ENCODE results near the gene ASIC2. TPM values are rescaled to one million over a fixed set of nuclear protein-coding genes. Genes with fewer than 3 reads are reported as not detected.

Gene ASIC2
- total and polyA plus RNA-seq, 2 donors (not counting 1 experiment from before 2014, with no cell fraction given) = not detected

- H3K27me3 Mint-ChIP-seq = peaks cover 47% of the 10 kb centered on the region
- H3K27ac Mint-ChIP-seq = no peak overlapping the region
Observed at GRCh38 chr17:33080091-33080490, 213.0 kb downstream of the ASIC2 start.

DNA sequence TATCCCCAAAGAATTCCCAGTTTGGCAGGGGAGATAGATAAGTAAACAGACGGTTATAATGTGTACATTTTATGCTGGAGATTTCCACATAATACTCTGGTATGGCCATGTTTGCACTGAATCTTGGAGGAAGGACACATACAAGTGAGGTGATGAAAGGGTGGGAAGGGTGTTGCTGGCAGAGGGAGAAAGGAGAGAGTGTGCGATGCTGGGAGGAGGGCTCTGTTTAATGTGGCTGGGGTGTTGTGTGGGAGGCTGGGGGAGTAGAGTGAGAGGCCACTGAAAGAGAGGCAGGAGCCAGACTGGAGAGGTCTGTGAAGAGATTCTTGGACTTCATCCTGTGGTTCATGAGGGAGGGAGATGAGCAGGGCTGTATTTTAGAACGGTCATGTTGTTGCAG, 213.9 kb downstream of the ASIC2 start:
- intact Hi-C loops (cut with micrococcal nuclease) = no loop called here
- ATAC-seq (ENCODE audit: low read depth) = no peak
- H3K9me3 ChIP-seq (ENCODE audit: control extremely low read depth in 1 of 3, control insufficient read depth in 2 of 3, insufficient read depth in 1 of 3, low read length in 2 of 3) = peaks cover 0 to 4% (median 0%) of the 10 kb centered on the region in 3 donors
- no peak for TF ChIP-seq CTCF (IDR thresholded peaks at IDR 0.05)
- no peak for TF ChIP-seq EZH2 (IDR thresholded peaks at IDR 0.05; ENCODE audit: borderline replicate concordance, insufficient read depth, low read depth, low read length, poor library complexity, severe bottlenecking)
- H3K4me3 Mint-ChIP-seq = no peak overlapping the region
- no peak overlapping the region for H3K9ac ChIP-seq (ENCODE audit: low read length)
- no peak for DNase-seq
- ChIA-PET CTCF (no interaction called here), POLR2A (no interaction called here)
- H4K20me1 ChIP-seq (ENCODE audit: control insufficient read depth, insufficient read depth, low read length, poor library complexity, severe bottlenecking) = no peaks in the 10 kb centered on the region
- peaks cover 0 to 8% (median 3%) of the 10 kb centered on the region in 4 experiments for H3K27me3 ChIP-seq (replicated peaks in 1 of 4; ENCODE audit: control extremely low read depth in 1 of 4, control insufficient read depth in 3 of 4, insufficient read depth in 4 of 4, low read length in 3 of 4)
- no peak overlapping the region for H3K27ac Mint-ChIP-seq
- no peak overlapping the region for H3K27ac ChIP-seq (ENCODE audit: low read length in 2 of 2)
- no peak overlapping the region for H2AFZ ChIP-seq (ENCODE audit: insufficient read depth, low read depth, low read length, poor library complexity, severe bottlenecking)
- no peak overlapping the region for H3K4me2 ChIP-seq (replicated peaks; ENCODE audit: low read depth, low read length, poor library complexity, severe bottlenecking)
- no peaks in the 10 kb centered on the region for H3K4me1 Mint-ChIP-seq
- H3K36me3 ChIP-seq (replicated peaks in 1 of 2; ENCODE audit: control extremely low read depth in 1 of 2, control insufficient read depth in 1 of 2, extremely low read depth in 1 of 2, insufficient read depth in 2 of 2, low read length in 1 of 2) = no peaks in the 10 kb centered on the region
- peaks cover 47% of the 10 kb centered on the region for H3K27me3 Mint-ChIP-seq
- H3K4me3 ChIP-seq (ENCODE audit: control extremely low read depth in 1 of 5, extremely low read depth in 1 of 5, insufficient read depth in 1 of 5, low read depth in 2 of 5, low read length in 4 of 5) = no peak overlapping the region
- no peaks in the 10 kb centered on the region for H3K79me2 ChIP-seq (ENCODE audit: control insufficient read depth, insufficient read depth, low read length)
- WGBS (ENCODE audit: insufficient coverage) = 91% methylated on average over 3 of the region's 3 CpGs
- no peaks in the 10 kb centered on the region for H3K4me1 ChIP-seq (ENCODE audit: control insufficient read depth in 2 of 2, insufficient read depth in 2 of 2, low read length in 2 of 2)
- no peaks in the 10 kb centered on the region for H3K9me3 Mint-ChIP-seq (ENCODE audit: insufficient read depth)

More at GRCh38 chr17:33080091-33080490, 213.0 kb downstream of the ASIC2 start:
- no peaks in the 10 kb centered on the region for H3K4me1 ChIP-seq (ENCODE audit: control insufficient read depth in 2 of 2, insufficient read depth in 2 of 2, low read length in 2 of 2)
- H3K9ac ChIP-seq (ENCODE audit: low read length) = no peak overlapping the region
- no CpG with 5 or more reads among the region's 3 CpGs for WGBS (ENCODE audit: insufficient coverage)
- intact Hi-C loops (cut with micrococcal nuclease) = no loop called here
- no peak overlapping the region for H3K4me2 ChIP-seq (replicated peaks; ENCODE audit: low read depth, low read length, poor library complexity, severe bottlenecking)
- ChIA-PET POLR2A (no interaction called here), CTCF (no interaction called here)
- peaks cover 0 to 8% (median 3%) of the 10 kb centered on the region in 4 experiments for H3K27me3 ChIP-seq (replicated peaks in 1 of 4; ENCODE audit: control extremely low read depth in 1 of 4, control insufficient read depth in 3 of 4, insufficient read depth in 4 of 4, low read length in 3 of 4)
- no peak overlapping the region for H3K4me3 ChIP-seq (ENCODE audit: control extremely low read depth in 1 of 5, extremely low read depth in 1 of 5, insufficient read depth in 1 of 5, low read depth in 2 of 5, low read length in 4 of 5)
- no peaks in the 10 kb centered on the region for H3K36me3 ChIP-seq (replicated peaks in 1 of 2; ENCODE audit: control extremely low read depth in 1 of 2, control insufficient read depth in 1 of 2, extremely low read depth in 1 of 2, insufficient read depth in 2 of 2, low read length in 1 of 2)
- H3K9me3 ChIP-seq (ENCODE audit: control extremely low read depth in 1 of 3, control insufficient read depth in 2 of 3, insufficient read depth in 1 of 3, low read length in 2 of 3) = peaks cover 0 to 7% (median 0%) of the 10 kb centered on the region in 3 donors
- no peaks in the 10 kb centered on the region for H3K4me1 Mint-ChIP-seq
- no peak for DNase-seq
- no peak overlapping the region for H2AFZ ChIP-seq (ENCODE audit: insufficient read depth, low read depth, low read length, poor library complexity, severe bottlenecking)
- no peaks in the 10 kb centered on the region for H3K79me2 ChIP-seq (ENCODE audit: control insufficient read depth, insufficient read depth, low read length)
- TF ChIP-seq CTCF (IDR thresholded peaks at IDR 0.05) = no peak
- TF ChIP-seq EZH2 (IDR thresholded peaks at IDR 0.05; ENCODE audit: borderline replicate concordance, insufficient read depth, low read depth, low read length, poor library complexity, severe bottlenecking) = no peak
- H4K20me1 ChIP-seq (ENCODE audit: control insufficient read depth, insufficient read depth, low read length, poor library complexity, severe bottlenecking) = no peaks in the 10 kb centered on the region
- H3K4me3 Mint-ChIP-seq = no peak overlapping the region
- H3K9me3 Mint-ChIP-seq (ENCODE audit: insufficient read depth) = no peaks in the 10 kb centered on the region
- no peak overlapping the region for H3K27ac ChIP-seq (ENCODE audit: low read length in 2 of 2)
- no peak for ATAC-seq (ENCODE audit: low read depth)
